Trophoblast cell (in vitro differentiated cells and primary cell): ENCODE results near the gene ARFIP2.

Experiments used
- DNase-seq, 2 donors: peaks; one replicate each; pipeline ENCODE4 v3.0.0-alpha.2; 2016
- H2AFZ ChIP-seq: 2 replicates; pipeline ENCODE4 v1.6.1; 2013; ENCODE audit warnings: low read length, moderate library complexity, mild to moderate bottlenecking; ENCODE audit not compliant: insufficient read depth, poor library complexity
- H2AK5ac ChIP-seq: 2 replicates; pipeline ENCODE4 v1.6.1; 2013; ENCODE audit warnings: mild to moderate bottlenecking, low read length
- H2BK120ac ChIP-seq: 2 replicates; pipeline ENCODE4 v1.6.1; 2013; ENCODE audit warnings: low read length, mild to moderate bottlenecking, moderate library complexity; ENCODE audit not compliant: insufficient read depth, poor library complexity
- H2BK12ac ChIP-seq: 2 replicates; pipeline ENCODE4 v1.6.1; 2013; ENCODE audit warnings: mild to moderate bottlenecking, low read length, moderate library complexity
- H2BK5ac ChIP-seq: 2 replicates; pipeline ENCODE4 v1.6.1; 2013; ENCODE audit warnings: low read length, low read depth, moderate library complexity, mild to moderate bottlenecking; ENCODE audit not compliant: poor library complexity
- H3K14ac ChIP-seq: 2 replicates; pipeline ENCODE4 v1.6.1; 2013; ENCODE audit warnings: mild to moderate bottlenecking, low read length
- H3K18ac ChIP-seq: 2 replicates; pipeline ENCODE4 v1.6.1; 2013; ENCODE audit warnings: mild to moderate bottlenecking, low read length
- H3K23ac ChIP-seq: 2 replicates; pipeline ENCODE4 v1.6.1; 2013; ENCODE audit warnings: low read length
- H3K27ac ChIP-seq: 2 replicates; pipeline ENCODE4 v1.5.1; 2013; ENCODE audit warnings: low read depth, mild to moderate bottlenecking, inconsistent platforms, low read length, moderate library complexity
- H3K27me3 ChIP-seq: 2 replicates; pipeline ENCODE4 v1.6.1; 2013; ENCODE audit warnings: inconsistent platforms, mild to moderate bottlenecking, low read length, moderate library complexity; ENCODE audit not compliant: insufficient read depth
- H3K36me3 ChIP-seq, 2 experiments: 1 replicate in 1 of 2; 2 replicates in 1 of 2; pipeline ENCODE4 v1.6.1; 2013; ENCODE audit warnings: low read length in 2 of 2, mild to moderate bottlenecking in 2 of 2, moderate library complexity in 1 of 2; ENCODE audit not compliant: insufficient read depth in 2 of 2, control insufficient read depth in 1 of 2
- H3K4ac ChIP-seq: 2 replicates; pipeline ENCODE4 v1.6.1; 2013; ENCODE audit warnings: low read depth, mild to moderate bottlenecking, low read length, moderate library complexity
- H3K4me1 ChIP-seq, 2 experiments: 1 replicate in 1 of 2; 2 replicates in 1 of 2; pipeline ENCODE4 v1.6.1; 2013; ENCODE audit warnings: low read length in 2 of 2, mild to moderate bottlenecking in 2 of 2, moderate library complexity in 1 of 2; ENCODE audit not compliant: insufficient read depth in 2 of 2, control insufficient read depth in 1 of 2
- H3K4me2 ChIP-seq: 2 replicates; pipeline ENCODE4 v1.6.1; 2013; ENCODE audit warnings: inconsistent platforms, mild to moderate bottlenecking, low read length, moderate library complexity
- H3K4me3 ChIP-seq: 2 replicates; pipeline ENCODE4 v1.5.1; 2013; ENCODE audit warnings: mild to moderate bottlenecking, low read depth, low read length, inconsistent platforms
- H3K79me1 ChIP-seq: one replicate; pipeline ENCODE4 v1.6.1; 2013; ENCODE audit warnings: low read length
- H3K79me2 ChIP-seq: 2 replicates; pipeline ENCODE4 v1.6.1; 2013; ENCODE audit warnings: low read length, mild to moderate bottlenecking; ENCODE audit not compliant: control insufficient read depth, insufficient read depth, poor library complexity
- H3K9ac ChIP-seq: 2 replicates; pipeline ENCODE4 v1.6.1; 2013; ENCODE audit warnings: mild to moderate bottlenecking, low read length
- H3K9me3 ChIP-seq: 2 replicates; pipeline ENCODE4 v1.6.1; 2013; ENCODE audit warnings: low read depth, mild to moderate bottlenecking, control low read depth, inconsistent platforms, low read length; ENCODE audit not compliant: insufficient read depth
- H4K12ac ChIP-seq: 2 replicates; pipeline ENCODE4 v1.6.1; 2013; ENCODE audit warnings: low read depth, mild to moderate bottlenecking, low read length, moderate library complexity
- H4K8ac ChIP-seq: 2 replicates; pipeline ENCODE4 v1.6.1; 2013; ENCODE audit warnings: low read depth, mild to moderate bottlenecking, low read length, moderate library complexity
- H4K91ac ChIP-seq: one replicate; pipeline ENCODE4 v1.6.1; 2013; ENCODE audit warnings: low read depth, mild to moderate bottlenecking, low read length, moderate library complexity
- WGBS: extraction: QIAGEN DNeasy Blood & Tissue Kit; methylation state at CpG from one replicate; pipeline ENCODE4 v1.1.7; 2013; ENCODE audit warnings: missing lambda C conversion rate; ENCODE audit not compliant: insufficient read length, insufficient coverage; ENCODE audit errors: extremely low coverage; 5-methylcytosine and 5-hydroxymethylcytosine counted together

ARFIP2 gene

DNA sequence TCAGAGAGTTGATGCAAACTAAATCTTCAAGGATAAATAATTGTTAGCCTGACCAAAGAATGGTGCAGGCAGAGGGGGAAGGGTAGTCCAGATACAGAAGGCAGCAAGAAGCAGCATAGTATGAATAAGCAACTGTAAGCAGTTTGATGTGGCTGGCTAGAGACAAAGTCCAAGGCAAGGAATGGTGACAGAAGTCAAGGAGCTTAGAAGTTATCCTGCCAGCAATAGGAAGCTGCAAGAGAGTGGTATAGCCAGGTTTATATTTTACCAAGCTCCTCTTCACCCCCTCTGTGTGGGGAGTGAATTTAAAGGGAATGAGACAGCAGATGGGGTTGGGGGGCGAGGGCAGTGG lies 22.1 kb downstream of the ARFIP2 start:
- Histone ChIP-seq H3K27ac (no peak overlapping the region), H3K9ac (no peak overlapping the region), H2BK5ac (no peak overlapping the region), H3K9me3 (peaks cover 3% of the 10 kb centered on the region), H3K27me3 (no peaks in the 10 kb centered on the region), H3K23ac (no peak overlapping the region), H3K79me2 (no peaks in the 10 kb centered on the region), H3K14ac (no peak overlapping the region), H4K8ac (no peak overlapping the region), H3K4me1 (peaks cover 0 to 3% of the 10 kb centered on the region in 2 experiments), H4K12ac (no peak overlapping the region), H2BK120ac (no peak overlapping the region), H3K18ac (no peak overlapping the region), H2AFZ (no peak overlapping the region), H3K36me3 (peaks cover 27 to 35% of the 10 kb centered on the region in 2 experiments), H3K79me1 (no peaks in the 10 kb centered on the region), H3K4me2 (no peak overlapping the region), H2BK12ac (no peak overlapping the region), H2AK5ac (no peak overlapping the region), H3K4me3 (no peak overlapping the region), H4K91ac (no peak overlapping the region), H3K4ac (no peak overlapping the region)
- DNase-seq = no peak
- WGBS = no CpG with 5 or more reads among the region's 1 CpG

GRCh38 chr11:6458352-6459098 lies 22.6 kb downstream of the ARFIP2 start:
- Histone ChIP-seq H3K18ac (no peak overlapping the region), H3K14ac (no peak overlapping the region), H3K4ac (no peak overlapping the region), H3K4me3 (no peak overlapping the region), H3K27me3 (no peaks in the 10 kb centered on the region), H2BK12ac (no peak overlapping the region), H3K4me2 (no peak overlapping the region), H3K79me2 (no peaks in the 10 kb centered on the region), H3K23ac (no peak overlapping the region), H2AK5ac (no peak overlapping the region), H3K4me1 (peaks cover 0 to 3% of the 10 kb centered on the region in 2 experiments), H4K8ac (no peak overlapping the region), H3K9me3 (peaks cover 3% of the 10 kb centered on the region), H4K12ac (no peak overlapping the region), H3K9ac (no peak overlapping the region), H2BK5ac (no peak overlapping the region), H2AFZ (no peak overlapping the region), H2BK120ac (no peak overlapping the region), H3K79me1 (no peaks in the 10 kb centered on the region), H3K36me3 (peaks cover 27 to 35% of the 10 kb centered on the region in 2 experiments), H4K91ac (no peak overlapping the region), H3K27ac (no peak overlapping the region)
- no peak for DNase-seq
- no CpG with 5 or more reads among the region's 2 CpGs for WGBS

- no peak overlapping the region for H3K18ac ChIP-seq
- no CpG with 5 or more reads among the region's 26 CpGs for WGBS
- no peak overlapping the region for H2BK5ac ChIP-seq
- H3K14ac ChIP-seq = no peak overlapping the region
- no peaks in the 10 kb centered on the region for H3K79me2 ChIP-seq
- H3K9me3 ChIP-seq = peaks cover 3% of the 10 kb centered on the region
- H3K27ac ChIP-seq = no peak overlapping the region
- H2BK120ac ChIP-seq = no peak overlapping the region
- no peak overlapping the region for H2AK5ac ChIP-seq
- no peak overlapping the region for H3K4me3 ChIP-seq
- no peak overlapping the region for H4K8ac ChIP-seq
- H4K91ac ChIP-seq = no peak overlapping the region
- no peak overlapping the region for H3K4me2 ChIP-seq
- no peaks in the 10 kb centered on the region for H3K79me1 ChIP-seq
- H2AFZ ChIP-seq = no peak overlapping the region
- no peak overlapping the region for H4K12ac ChIP-seq
- H3K27me3 ChIP-seq = no peaks in the 10 kb centered on the region
- H3K23ac ChIP-seq = no peak overlapping the region
- H2BK12ac ChIP-seq = no peak overlapping the region
- peaks cover 0 to 3% of the 10 kb centered on the region in 2 experiments for H3K4me1 ChIP-seq
- H3K9ac ChIP-seq = no peak overlapping the region
- H3K4ac ChIP-seq = no peak overlapping the region
- no peak for DNase-seq
- peaks cover 25 to 32% of the 10 kb centered on the region in 2 experiments for H3K36me3 ChIP-seq
These were observed 23.4 kb downstream of the ARFIP2 start for GRCh38 chr11:6457581-6458320.

DNA sequence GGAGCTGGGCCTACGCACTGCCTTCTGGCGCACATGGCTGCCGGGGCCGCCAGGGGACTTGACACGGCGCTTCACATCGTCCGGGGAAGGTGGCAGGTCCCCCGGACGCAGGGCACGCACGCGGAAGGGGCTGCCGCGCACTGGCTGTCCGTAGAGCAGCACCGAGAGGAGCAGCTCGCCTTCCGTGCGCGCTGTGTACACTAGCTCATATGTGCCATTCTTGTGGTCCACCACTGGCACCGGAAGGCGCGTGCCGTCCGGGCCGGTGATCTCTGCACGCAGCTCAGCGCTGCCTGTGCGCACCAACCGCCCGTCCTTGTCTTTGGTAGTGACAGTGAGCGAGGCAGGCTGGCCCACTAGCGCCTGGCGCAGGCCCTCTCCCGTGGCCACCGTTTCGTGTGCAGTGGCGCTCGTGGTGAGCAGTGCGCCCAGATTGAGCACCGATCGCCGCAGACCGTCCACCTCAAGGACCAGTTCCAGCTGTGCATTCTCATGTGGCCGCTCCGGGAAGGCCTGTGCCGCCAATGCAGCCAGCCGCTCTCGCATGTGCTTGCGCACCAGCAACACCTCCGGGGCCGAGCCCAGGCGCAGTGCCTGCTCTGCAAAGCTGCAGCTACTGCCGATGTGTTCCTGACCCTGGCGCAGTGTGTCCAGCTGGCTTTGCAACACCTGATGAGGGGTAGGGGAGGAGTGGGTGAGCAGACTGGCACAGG lies 24.6 kb downstream of the ARFIP2 start:
- DNase-seq = no peak
- peak overlapping the region; percentile 30 for H3K4me3 ChIP-seq
- WGBS = no CpG with 5 or more reads among the region's 56 CpGs

More for the DNA sequence above, 24.6 kb downstream of the ARFIP2 start:
- H3K9ac ChIP-seq = no peak overlapping the region
- H4K8ac ChIP-seq = no peak overlapping the region
- peaks cover 0 to 3% of the 10 kb centered on the region in 2 experiments for H3K4me1 ChIP-seq
- H4K91ac ChIP-seq = no peak overlapping the region
- H3K27me3 ChIP-seq = no peaks in the 10 kb centered on the region
- no peak overlapping the region for H3K27ac ChIP-seq
- H3K18ac ChIP-seq = no peak overlapping the region
- peaks cover 25 to 32% of the 10 kb centered on the region in 2 experiments for H3K36me3 ChIP-seq
- no peak overlapping the region for H2BK120ac ChIP-seq
- no peak overlapping the region for H4K12ac ChIP-seq
- H2BK5ac ChIP-seq = no peak overlapping the region
- H3K14ac ChIP-seq = no peak overlapping the region
- no peak overlapping the region for H3K4ac ChIP-seq
- no peak overlapping the region for H2AK5ac ChIP-seq
- H3K9me3 ChIP-seq = peaks cover 3% of the 10 kb centered on the region
- no peak overlapping the region for H3K23ac ChIP-seq
- no peaks in the 10 kb centered on the region for H3K79me1 ChIP-seq
- H2AFZ ChIP-seq = no peak overlapping the region
- no peaks in the 10 kb centered on the region for H3K79me2 ChIP-seq
- H3K4me2 ChIP-seq = no peak overlapping the region
- no peak overlapping the region for H2BK12ac ChIP-seq
